D721Med (cell line): ENCODE measurements around the gene LZTR1.

Source experiments
- DNase-seq: peaks from one replicate; pipeline ENCODE4 v3.0.0; 2011; ENCODE audit warnings: low spot score; ENCODE audit not compliant: insufficient read length
- FAIRE-seq: peaks from 2 replicates; lab custom pipeline; 2011; peaks lifted over from hg19 to GRCh38; lab: Jason Lieb, UNC
- CTCF ChIP-seq: IDR thresholded peaks from 2 replicates; pipeline ENCODE4 v1.5.1; 2012; ENCODE audit warnings: mild to moderate bottlenecking, control low read depth; ENCODE audit not compliant: insufficient read depth; ENCODE audit errors: missing control alignments

The LZTR1 gene

GRCh38 chr22:21041937-21042336 is 59.8 kb downstream of the LZTR1 start:
- TF ChIP-seq CTCF = no peak
- FAIRE-seq (no peak), DNase-seq (no peak)

GRCh38 chr22:21042978-21043859 is 61.1 kb downstream of the LZTR1 start:
- DNase-seq (no peak), FAIRE-seq (no peak)
- TF ChIP-seq CTCF = no peak

GRCh38 chr22:21043860-21044535 is 61.9 kb downstream of the LZTR1 start:
- no peak for FAIRE-seq
- no peak for DNase-seq
- no peak for TF ChIP-seq CTCF

DNA sequence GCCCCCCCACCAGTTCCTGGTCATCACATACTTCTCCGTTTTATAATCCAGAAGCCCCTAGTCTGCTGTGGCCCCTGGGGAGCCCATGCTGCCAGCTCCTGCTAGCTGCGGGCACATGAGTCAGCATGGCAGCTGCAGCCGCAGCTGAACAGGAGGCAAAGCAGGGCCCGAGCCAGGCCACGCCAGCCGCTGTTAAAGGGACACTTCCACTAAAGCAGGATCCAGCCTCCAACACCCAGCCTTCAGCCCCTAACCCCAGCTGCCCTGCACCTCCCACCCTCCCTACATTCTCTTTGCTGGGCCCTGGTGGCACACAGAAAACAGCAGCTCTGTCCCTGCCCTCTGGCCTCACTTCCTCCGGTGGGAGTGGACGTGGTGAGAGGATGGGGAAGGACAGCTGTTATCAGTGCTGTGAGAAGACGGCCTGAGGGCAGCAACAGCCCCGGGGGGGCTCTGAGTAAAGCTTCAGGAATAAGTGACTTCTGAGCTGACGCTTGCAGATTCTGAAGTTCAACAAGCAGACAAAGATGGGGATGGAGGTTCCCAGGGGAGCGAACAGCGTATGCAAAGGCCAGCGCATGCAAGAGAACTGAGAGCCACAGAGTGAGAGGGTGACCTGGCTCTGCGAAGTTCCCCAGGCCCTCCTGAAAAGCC is 63.0 kb downstream of the LZTR1 start:
- DNase-seq = no peak

DNA sequence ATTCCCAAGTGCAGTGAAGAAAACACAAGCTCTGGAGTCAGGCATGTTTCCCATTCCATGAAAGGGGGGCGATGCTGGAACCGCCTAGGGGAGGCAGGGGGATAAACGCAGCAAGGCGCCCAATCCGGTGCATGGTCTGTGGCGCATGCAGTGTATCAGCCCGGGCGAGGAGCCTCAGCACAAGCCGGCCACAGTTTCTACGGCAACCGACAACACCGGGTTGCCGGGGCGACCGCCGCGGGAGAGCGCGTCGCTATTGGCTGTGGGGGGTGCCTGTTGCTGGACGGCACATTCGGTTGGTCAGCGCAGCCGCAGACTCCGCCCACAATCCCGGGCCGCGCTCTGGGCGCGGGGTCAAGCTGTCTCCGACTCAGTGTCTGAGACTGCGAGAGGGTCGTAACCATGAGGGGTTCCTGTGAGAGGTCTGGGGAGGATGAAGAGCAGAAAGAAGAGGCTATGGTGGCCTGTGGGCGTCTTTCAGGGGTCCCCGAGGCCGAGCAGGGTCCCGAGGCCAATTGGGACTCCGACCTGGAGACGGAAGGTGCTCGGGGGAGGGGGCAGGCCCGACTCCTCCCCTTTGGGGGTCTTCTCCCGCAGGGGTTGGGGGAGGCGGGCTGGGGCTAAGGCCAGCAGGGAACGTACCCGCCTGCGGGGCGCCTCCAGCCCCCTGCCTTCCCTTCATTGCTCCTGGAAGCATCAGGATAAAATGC is 63.6 kb downstream of the LZTR1 start, which contains the start of gene LRRC74B:
Gene LRRC74B, plus strand, starts transcription at position 362 of the 710 bp plus-strand sequence. Its CDS starts 41 bp downstream, at position 403.
- DNase-seq (peak; percentile 99), FAIRE-seq (no peak)
- no peak for TF ChIP-seq CTCF

More for the DNA sequence above, 63.0 kb downstream of the LZTR1 start:
- no peak for TF ChIP-seq CTCF
- no peak for FAIRE-seq

DNA sequence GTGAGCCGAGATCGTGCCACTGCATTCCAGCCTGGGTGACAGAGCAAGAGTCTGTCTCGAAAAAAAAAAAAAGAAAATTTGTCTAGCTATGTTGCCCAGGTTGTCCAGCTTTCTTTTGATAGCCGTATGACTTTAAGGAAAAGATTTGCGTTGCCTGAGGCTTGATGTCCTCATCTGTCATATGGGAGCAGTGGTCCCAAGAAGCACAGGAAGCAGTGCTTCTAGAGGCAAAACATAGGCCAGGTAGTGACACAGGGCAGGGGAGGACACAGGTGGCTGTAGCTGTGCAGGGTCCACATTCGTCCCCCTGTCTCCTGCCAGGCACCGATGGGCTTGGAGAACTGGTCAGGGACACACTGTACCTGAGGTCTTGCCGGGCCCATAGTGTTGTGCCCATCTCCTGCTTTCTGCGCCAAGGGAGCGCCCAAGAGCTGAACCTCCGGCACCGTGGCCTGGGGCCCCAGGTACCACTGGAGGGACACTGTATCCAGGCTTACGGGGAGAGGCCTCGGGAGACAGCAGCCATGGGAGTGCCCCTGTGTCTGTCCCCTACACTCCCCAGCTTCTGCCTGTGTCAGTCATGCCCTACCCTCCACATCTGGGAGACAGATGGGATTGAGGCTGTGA is 65.1 kb downstream of the LZTR1 start:
- DNase-seq (no peak), FAIRE-seq (no peak)
- no peak for TF ChIP-seq CTCF
